Central memory CD8-positive, alpha-beta T cell (primary cell): ENCODE measurements around the gene AGRN.

ENCODE experiments used
- ATAC-seq: fragments of 150-1000 bp; cut with Tn5 transposase; replicated peaks from 2 replicates; pipeline ENCODE4 v1.10.0; 2022; ENCODE audit warnings: mild to moderate bottlenecking, moderate FRiP score, moderate number of reproducible peaks; ENCODE audit not compliant: poor library complexity, severe bottlenecking; ENCODE audit errors: extremely low read depth
- DNase-seq, 2 donors: peaks; one replicate each; pipeline ENCODE4 v3.0.0; 2021; ENCODE audit warnings: low spot score in 2 of 2
- H3K27ac Mint-ChIP-seq: one replicate; pipeline ENCODE4 v1.8.0; 2022; ENCODE audit warnings: low read depth, mild to moderate bottlenecking, moderate library complexity, mixed read lengths
- H3K27me3 Mint-ChIP-seq: one replicate; pipeline ENCODE4 v1.8.0; 2022; ENCODE audit warnings: mixed read lengths
- H3K36me3 Mint-ChIP-seq: one replicate; pipeline ENCODE4 v1.8.0; 2022; ENCODE audit warnings: mild to moderate bottlenecking, moderate library complexity, mixed read lengths; ENCODE audit not compliant: insufficient read depth
- H3K4me1 Mint-ChIP-seq: one replicate; pipeline ENCODE4 v1.8.0; 2022; ENCODE audit warnings: mixed read lengths
- H3K4me3 Mint-ChIP-seq: one replicate; pipeline ENCODE4 v1.8.0; 2022; ENCODE audit warnings: mild to moderate bottlenecking, moderate library complexity, mixed read lengths
- H3K9me3 Mint-ChIP-seq: one replicate; pipeline ENCODE4 v1.8.0; 2022; ENCODE audit warnings: mixed read lengths

AGRN gene

DNA sequence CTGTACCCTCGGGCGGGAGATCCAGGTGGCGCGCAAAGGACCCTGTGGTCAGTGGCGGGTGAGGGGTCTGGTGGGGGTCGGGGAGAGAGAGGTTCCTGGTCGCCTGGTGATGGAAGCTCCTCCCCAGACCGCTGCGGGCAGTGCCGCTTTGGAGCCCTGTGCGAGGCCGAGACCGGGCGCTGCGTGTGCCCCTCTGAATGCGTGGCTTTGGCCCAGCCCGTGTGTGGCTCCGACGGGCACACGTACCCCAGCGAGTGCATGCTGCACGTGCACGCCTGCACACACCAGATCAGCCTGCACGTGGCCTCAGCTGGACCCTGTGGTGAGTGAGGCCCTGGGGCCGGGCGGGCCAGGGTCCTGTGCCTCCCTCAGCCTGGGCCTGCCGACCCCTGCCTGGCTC lies 23.5 kb downstream of the AGRN start:
- Mint-ChIP-seq H3K9me3 (peaks cover 4% of the 10 kb centered on the region), H3K36me3 (peaks cover 3% of the 10 kb centered on the region), H3K27me3 (peaks cover 8% of the 10 kb centered on the region), H3K4me1 (peaks cover 15% of the 10 kb centered on the region), H3K27ac (peak overlapping the region; percentile 84), H3K4me3 (peak overlapping the region; percentile 58)
- DNase-seq (no peak), ATAC-seq (no peak)

DNA sequence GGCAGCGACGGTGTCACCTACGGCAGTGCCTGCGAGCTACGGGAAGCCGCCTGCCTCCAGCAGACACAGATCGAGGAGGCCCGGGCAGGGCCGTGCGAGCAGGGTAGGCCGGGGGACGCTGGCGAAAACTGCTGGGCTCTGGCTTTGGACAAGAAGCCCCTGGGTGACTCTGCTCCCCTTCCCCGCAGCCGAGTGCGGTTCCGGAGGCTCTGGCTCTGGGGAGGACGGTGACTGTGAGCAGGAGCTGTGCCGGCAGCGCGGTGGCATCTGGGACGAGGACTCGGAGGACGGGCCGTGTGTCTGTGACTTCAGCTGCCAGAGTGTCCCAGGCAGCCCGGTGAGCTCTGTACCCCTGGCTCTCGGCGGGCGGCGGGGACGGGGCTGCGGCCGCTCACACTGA lies 24.0 kb downstream of the AGRN start:
- Mint-ChIP-seq H3K9me3 (peaks cover 4% of the 10 kb centered on the region), H3K36me3 (peaks cover 4% of the 10 kb centered on the region), H3K27ac (no peak overlapping the region), H3K4me3 (no peak overlapping the region), H3K4me1 (peaks cover 10% of the 10 kb centered on the region), H3K27me3 (peaks cover 3% of the 10 kb centered on the region)
- no peak for DNase-seq
- ATAC-seq: no peak

DNA sequence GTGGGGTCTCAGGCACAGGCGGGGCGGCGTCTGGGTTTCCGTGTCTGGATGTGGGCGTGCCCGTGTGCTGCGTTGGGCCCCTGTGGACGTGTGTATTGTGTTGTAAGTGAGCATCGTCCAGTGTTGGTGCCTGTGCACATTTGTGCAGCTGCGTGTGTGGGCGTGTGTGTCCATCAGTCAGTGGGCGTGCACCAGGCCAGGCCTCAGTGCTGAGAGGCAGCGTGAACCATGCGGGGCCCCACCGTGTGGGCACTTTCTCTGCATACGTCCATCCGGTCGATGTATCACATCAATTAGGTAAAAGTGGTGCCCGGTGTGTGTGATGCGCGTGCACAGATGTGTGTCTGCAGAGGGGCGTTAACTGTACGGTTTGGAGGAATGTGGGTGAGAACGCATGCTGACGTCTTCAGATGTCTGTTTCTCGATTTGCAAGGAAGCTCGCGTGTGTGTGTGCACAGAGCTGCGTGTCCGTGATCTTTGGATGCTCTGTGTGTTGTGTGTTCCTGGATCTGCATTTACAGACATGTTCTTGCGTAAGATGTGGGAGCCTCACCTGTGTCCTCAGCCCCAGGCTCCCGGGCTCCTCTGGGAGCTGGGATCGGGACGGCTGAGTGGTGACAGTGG lies 24.6 kb downstream of the AGRN start:
- peaks cover 5% of the 10 kb centered on the region for H3K4me1 Mint-ChIP-seq
- peaks cover 4% of the 10 kb centered on the region for H3K36me3 Mint-ChIP-seq
- peaks cover 4% of the 10 kb centered on the region for H3K9me3 Mint-ChIP-seq
- H3K27me3 Mint-ChIP-seq: no peaks in the 10 kb centered on the region
- peak overlapping the region; percentile 70 for H3K27ac Mint-ChIP-seq
- DNase-seq: no peak
- ATAC-seq: no peak
- no peak overlapping the region for H3K4me3 Mint-ChIP-seq

DNA sequence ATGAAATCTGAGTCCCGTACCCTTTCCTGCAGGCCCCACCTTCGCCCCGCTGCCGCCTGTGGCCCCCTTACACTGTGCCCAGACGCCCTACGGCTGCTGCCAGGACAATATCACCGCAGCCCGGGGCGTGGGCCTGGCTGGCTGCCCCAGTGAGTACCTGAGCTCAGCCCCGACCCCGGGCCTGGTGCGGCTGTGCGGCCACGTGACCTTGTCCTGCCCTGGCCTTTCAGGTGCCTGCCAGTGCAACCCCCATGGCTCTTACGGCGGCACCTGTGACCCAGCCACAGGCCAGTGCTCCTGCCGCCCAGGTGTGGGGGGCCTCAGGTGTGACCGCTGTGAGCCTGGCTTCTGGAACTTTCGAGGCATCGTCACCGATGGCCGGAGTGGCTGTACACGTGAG lies 25.2 kb downstream of the AGRN start:
- ATAC-seq: no peak
- peaks cover 4% of the 10 kb centered on the region for H3K36me3 Mint-ChIP-seq
- H3K4me3 Mint-ChIP-seq: no peak overlapping the region
- H3K9me3 Mint-ChIP-seq: peaks cover 4% of the 10 kb centered on the region
- no peak for DNase-seq
- H3K4me1 Mint-ChIP-seq: no peaks in the 10 kb centered on the region
- no peak overlapping the region for H3K27ac Mint-ChIP-seq
- no peaks in the 10 kb centered on the region for H3K27me3 Mint-ChIP-seq

DNA sequence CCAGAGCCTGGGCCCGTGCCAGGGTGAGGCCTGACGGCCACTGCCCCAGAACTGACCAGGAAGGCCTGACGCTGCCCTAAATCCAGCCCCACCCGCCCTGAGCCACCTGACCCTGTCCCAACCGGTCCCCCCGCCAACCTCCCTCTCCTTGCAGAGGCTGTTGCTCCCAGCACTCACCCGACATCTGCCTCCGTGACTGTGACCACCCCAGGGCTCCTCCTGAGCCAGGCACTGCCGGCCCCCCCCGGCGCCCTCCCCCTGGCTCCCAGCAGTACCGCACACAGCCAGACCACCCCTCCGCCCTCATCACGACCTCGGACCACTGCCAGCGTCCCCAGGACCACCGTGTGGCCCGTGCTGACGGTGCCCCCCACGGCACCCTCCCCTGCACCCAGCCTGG lies 26.3 kb downstream of the AGRN start:
- Mint-ChIP-seq H3K4me1 (no peaks in the 10 kb centered on the region), H3K36me3 (peaks cover 4% of the 10 kb centered on the region), H3K27ac (no peak overlapping the region), H3K9me3 (peaks cover 4% of the 10 kb centered on the region), H3K4me3 (no peak overlapping the region), H3K27me3 (no peaks in the 10 kb centered on the region)
- ATAC-seq: no peak
- no peak for DNase-seq

DNA sequence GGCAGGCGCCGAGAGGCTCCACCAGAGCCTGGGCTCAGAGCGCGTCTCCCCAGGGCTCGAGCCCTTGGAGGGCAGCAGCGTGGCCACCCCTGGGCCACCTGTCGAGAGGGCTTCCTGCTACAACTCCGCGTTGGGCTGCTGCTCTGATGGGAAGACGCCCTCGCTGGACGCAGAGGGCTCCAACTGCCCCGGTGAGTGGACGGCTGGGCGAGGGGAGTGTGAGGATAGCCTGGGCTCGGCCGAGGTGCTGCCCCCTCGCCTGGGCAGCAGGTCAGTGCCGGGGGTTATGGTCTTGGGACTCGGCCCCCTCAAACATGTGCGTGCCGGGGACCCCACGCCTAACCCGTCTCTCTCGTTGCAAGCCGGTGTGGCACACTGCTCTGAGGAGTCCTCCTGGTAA lies 26.8 kb downstream of the AGRN start:
- peaks cover 4% of the 10 kb centered on the region for H3K36me3 Mint-ChIP-seq
- H3K27ac Mint-ChIP-seq: no peak overlapping the region
- no peaks in the 10 kb centered on the region for H3K27me3 Mint-ChIP-seq
- H3K9me3 Mint-ChIP-seq: peaks cover 4% of the 10 kb centered on the region
- DNase-seq (no peak), ATAC-seq (no peak)
- no peaks in the 10 kb centered on the region for H3K4me1 Mint-ChIP-seq
- no peak overlapping the region for H3K4me3 Mint-ChIP-seq

DNA sequence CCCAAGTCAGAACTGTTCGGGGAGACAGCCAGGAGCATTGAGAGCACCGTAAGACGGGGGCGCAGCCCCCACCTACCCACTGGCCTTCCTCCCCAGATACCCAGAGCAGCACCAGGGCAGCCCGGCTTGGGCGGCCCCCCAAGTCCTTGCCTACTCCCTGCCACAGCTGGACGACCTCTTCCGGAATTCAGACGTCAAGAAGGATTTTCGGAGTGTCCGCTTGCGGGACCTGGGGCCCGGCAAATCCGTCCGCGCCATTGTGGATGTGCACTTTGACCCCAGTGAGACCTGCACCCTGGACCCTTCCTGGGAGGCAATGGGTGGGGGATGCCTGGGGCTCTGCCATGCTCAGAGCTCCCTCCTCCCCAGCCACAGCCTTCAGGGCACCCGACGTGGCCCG lies 27.5 kb downstream of the AGRN start:
- peaks cover 4% of the 10 kb centered on the region for H3K36me3 Mint-ChIP-seq
- no peaks in the 10 kb centered on the region for H3K27me3 Mint-ChIP-seq
- no peak for ATAC-seq
- no peak overlapping the region for H3K27ac Mint-ChIP-seq
- DNase-seq: no peak
- H3K9me3 Mint-ChIP-seq: peaks cover 4% of the 10 kb centered on the region
- H3K4me1 Mint-ChIP-seq: no peaks in the 10 kb centered on the region
- no peak overlapping the region for H3K4me3 Mint-ChIP-seq

DNA sequence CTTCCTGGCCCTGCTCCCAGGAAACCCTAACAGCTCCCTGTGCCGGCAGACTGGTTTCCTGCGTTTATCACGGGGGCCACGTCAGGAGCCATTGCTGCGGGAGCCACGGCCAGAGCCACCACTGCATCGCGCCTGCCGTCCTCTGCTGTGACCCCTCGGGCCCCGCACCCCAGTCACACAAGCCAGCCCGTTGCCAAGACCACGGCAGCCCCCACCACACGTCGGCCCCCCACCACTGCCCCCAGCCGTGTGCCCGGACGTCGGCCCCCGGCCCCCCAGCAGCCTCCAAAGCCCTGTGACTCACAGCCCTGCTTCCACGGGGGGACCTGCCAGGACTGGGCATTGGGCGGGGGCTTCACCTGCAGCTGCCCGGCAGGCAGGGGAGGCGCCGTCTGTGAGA lies 28.0 kb downstream of the AGRN start:
- DNase-seq (no peak), ATAC-seq (no peak)
- Mint-ChIP-seq H3K27ac (no peak overlapping the region), H3K9me3 (peaks cover 3% of the 10 kb centered on the region), H3K4me3 (no peak overlapping the region), H3K27me3 (no peaks in the 10 kb centered on the region), H3K4me1 (no peaks in the 10 kb centered on the region), H3K36me3 (peaks cover 4% of the 10 kb centered on the region)

DNA sequence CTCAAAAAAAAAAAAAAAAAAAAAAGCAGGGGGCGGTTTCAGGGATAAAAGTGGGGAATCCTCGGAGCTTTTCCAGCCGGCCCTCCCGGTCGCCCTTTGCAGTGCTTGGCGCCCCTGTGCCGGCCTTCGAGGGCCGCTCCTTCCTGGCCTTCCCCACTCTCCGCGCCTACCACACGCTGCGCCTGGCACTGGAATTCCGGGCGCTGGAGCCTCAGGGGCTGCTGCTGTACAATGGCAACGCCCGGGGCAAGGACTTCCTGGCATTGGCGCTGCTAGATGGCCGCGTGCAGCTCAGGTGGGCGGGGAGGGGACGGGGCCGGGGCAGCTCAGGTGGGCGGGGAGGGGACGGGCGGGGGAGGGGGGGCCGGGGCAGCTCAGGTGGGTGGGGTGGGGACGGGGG lies 28.8 kb downstream of the AGRN start:
- no peak for ATAC-seq
- H3K9me3 Mint-ChIP-seq: no peaks in the 10 kb centered on the region
- H3K27ac Mint-ChIP-seq: no peak overlapping the region
- H3K4me1 Mint-ChIP-seq: no peaks in the 10 kb centered on the region
- no peak overlapping the region for H3K4me3 Mint-ChIP-seq
- no peak for DNase-seq
- H3K27me3 Mint-ChIP-seq: no peaks in the 10 kb centered on the region
- H3K36me3 Mint-ChIP-seq: peaks cover 3% of the 10 kb centered on the region

DNA sequence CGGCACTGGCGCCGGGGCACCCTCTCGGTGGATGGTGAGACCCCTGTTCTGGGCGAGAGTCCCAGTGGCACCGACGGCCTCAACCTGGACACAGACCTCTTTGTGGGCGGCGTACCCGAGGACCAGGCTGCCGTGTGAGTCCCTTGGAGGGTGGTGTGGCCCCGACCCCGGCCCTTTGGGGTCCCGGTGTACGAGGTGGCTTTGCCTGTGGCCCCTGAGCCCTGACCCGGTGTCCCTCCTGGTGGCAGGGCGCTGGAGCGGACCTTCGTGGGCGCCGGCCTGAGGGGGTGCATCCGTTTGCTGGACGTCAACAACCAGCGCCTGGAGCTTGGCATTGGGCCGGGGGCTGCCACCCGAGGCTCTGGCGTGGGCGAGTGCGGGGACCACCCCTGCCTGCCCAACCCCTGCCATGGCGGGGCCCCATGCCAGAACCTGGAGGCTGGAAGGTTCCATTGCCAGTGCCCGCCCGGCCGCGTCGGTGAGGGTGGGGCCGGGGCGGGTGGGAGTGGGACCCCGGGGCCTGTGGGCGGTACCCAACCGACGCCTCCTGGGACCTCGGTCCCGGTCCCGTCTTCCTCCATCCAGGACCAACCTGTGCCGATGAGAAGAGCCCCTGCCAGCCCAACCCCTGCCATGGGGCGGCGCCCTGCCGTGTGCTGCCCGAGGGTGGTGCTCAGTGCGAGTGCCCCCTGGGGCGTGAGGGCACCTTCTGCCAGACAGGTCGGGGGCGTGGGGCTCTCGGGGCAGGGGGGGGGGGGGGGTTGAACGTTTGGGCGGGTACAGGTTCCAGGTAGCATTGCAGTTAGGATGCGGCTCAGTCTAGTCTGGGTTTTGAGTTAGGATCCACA lies 29.6 kb downstream of the AGRN start:
- H3K4me3 Mint-ChIP-seq: no peak overlapping the region
- no peak for ATAC-seq
- no peak for DNase-seq
- H3K27me3 Mint-ChIP-seq: no peaks in the 10 kb centered on the region
- no peaks in the 10 kb centered on the region for H3K4me1 Mint-ChIP-seq
- no peak overlapping the region for H3K27ac Mint-ChIP-seq
- H3K9me3 Mint-ChIP-seq: no peaks in the 10 kb centered on the region
- peaks cover 3% of the 10 kb centered on the region for H3K36me3 Mint-ChIP-seq

DNA sequence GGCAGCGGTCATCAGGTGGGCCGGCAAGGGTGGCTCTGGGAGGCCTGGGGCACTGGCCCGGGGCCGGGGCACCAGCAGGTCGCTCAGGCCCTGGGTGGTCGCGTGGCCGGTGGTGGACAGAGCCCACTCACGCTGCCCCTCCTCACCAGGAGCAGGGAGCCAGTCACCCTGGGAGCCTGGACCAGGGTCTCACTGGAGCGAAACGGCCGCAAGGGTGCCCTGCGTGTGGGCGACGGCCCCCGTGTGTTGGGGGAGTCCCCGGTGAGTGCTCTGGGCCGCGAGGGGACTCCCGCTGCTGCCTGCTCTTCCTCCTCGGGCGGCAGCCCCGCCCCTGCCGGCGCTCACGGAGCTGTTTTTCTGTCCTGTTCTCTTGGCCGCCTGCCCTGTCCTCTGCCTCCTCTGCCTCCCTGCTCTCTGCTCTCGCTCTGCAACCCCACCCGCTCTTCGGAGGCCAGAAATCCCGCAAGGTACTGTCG lies 30.7 kb downstream of the AGRN start:
- Mint-ChIP-seq H3K36me3 (peaks cover 3% of the 10 kb centered on the region), H3K27me3 (no peaks in the 10 kb centered on the region), H3K27ac (no peak overlapping the region), H3K9me3 (no peaks in the 10 kb centered on the region), H3K4me1 (no peaks in the 10 kb centered on the region), H3K4me3 (no peak overlapping the region)
- DNase-seq (no peak), ATAC-seq (no peak)

DNA sequence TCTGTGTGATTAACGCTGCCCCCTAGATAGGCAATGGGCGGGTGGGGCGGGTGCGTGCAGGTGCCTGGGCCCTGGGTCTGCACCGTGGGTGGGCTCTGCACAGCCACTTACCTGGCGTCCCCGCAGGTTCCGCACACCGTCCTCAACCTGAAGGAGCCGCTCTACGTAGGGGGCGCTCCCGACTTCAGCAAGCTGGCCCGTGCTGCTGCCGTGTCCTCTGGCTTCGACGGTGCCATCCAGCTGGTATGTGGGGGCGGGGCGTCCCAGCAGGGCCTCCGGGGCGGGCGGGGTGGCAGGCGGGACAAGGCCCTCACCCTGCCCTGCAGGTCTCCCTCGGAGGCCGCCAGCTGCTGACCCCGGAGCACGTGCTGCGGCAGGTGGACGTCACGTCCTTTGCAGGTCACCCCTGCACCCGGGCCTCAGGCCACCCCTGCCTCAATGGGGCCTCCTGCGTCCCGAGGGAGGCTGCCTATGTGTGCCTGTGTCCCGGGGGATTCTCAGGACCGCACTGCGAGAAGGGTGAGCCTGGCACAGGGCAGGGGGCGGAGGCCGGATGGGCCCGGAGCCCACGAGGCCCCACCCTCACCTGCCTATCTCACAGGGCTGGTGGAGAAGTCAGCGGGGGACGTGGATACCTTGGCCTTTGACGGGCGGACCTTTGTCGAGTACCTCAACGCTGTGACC lies 31.3 kb downstream of the AGRN start:
- Mint-ChIP-seq H3K9me3 (no peaks in the 10 kb centered on the region), H3K4me3 (no peak overlapping the region), H3K27me3 (no peaks in the 10 kb centered on the region), H3K4me1 (no peaks in the 10 kb centered on the region), H3K27ac (no peak overlapping the region), H3K36me3 (peaks cover 3% of the 10 kb centered on the region)
- no peak for ATAC-seq
- no peak for DNase-seq
